BE2C (cell line): Measurements from ENCODE around the gene PHF12.

Experiments used
- DNase-seq: peaks from one replicate; pipeline ENCODE4 v3.0.0-alpha.2; 2020
- H3K27me3 ChIP-seq: fragments of 250-450 bp; sonication (Bioruptor Pico); 2 replicates; pipeline ENCODE4 v1.5.1; 2020; ENCODE audit warnings: mild to moderate bottlenecking
- H3K36me3 ChIP-seq: fragments of 250-450 bp; sonication (Bioruptor Pico); 2 replicates; pipeline ENCODE4 v1.5.1; 2020; ENCODE audit warnings: mild to moderate bottlenecking
- H3K4me1 ChIP-seq: fragments of 250-450 bp; sonication (Bioruptor Pico); 2 replicates; pipeline ENCODE4 v1.5.1; 2020
- H3K4me3 ChIP-seq: 2 replicates; pipeline ENCODE4 v1.5.1; 2011; ENCODE audit warnings: low read depth, low read length
- H3K9me3 ChIP-seq: fragments of 250-450 bp; sonication (Bioruptor Pico); 2 replicates; pipeline ENCODE4 v1.5.1; 2020
- TF ChIP-seq, protein P1 (sequence below): IDR thresholded peaks from 2 replicates; pipeline ENCODE4 v1.5.1; 2012; ENCODE audit warnings: mild to moderate bottlenecking, low read depth, low read length

The PHF12 gene

DNA sequence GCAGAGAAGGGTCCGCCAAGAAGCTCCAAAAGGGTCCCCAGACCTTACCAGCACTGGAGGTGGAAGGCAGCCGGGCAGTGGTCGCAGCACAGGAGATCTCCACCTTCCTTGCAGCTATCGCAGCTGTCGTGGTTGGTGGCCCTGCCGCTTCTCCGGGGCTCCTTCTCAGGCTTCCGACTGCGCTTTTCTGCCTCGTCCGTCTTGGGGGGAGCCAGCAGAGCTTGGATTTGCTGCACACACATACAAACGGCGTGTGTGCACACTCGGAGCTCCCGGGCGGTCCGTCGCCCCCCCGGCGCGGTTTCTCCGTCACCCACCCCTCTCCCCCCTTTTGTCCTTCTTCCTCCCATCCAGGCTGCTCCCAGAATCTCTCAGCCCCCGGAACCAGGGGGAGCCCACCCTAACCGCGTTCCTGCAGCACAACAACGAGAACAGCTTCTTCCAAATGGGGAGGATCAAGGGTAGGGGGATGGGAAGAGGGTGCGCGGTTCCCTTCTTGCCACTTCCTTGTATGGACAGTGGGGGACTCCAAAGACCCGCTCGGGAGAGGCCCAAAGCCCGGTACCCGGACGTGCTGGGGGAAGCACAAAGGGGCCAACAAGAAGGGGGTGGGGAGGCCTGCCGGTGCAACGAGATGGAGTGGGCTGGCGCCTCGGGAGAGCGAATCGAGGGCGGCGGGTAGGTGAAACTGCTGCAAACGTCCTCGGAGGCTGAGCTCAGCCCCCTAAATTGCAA is 1.1 kb downstream of the PHF12 start:
- TF ChIP-seq, protein P1, sequence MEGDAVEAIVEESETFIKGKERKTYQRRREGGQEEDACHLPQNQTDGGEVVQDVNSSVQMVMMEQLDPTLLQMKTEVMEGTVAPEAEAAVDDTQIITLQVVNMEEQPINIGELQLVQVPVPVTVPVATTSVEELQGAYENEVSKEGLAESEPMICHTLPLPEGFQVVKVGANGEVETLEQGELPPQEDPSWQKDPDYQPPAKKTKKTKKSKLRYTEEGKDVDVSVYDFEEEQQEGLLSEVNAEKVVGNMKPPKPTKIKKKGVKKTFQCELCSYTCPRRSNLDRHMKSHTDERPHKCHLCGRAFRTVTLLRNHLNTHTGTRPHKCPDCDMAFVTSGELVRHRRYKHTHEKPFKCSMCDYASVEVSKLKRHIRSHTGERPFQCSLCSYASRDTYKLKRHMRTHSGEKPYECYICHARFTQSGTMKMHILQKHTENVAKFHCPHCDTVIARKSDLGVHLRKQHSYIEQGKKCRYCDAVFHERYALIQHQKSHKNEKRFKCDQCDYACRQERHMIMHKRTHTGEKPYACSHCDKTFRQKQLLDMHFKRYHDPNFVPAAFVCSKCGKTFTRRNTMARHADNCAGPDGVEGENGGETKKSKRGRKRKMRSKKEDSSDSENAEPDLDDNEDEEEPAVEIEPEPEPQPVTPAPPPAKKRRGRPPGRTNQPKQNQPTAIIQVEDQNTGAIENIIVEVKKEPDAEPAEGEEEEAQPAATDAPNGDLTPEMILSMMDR: no peak

DNA sequence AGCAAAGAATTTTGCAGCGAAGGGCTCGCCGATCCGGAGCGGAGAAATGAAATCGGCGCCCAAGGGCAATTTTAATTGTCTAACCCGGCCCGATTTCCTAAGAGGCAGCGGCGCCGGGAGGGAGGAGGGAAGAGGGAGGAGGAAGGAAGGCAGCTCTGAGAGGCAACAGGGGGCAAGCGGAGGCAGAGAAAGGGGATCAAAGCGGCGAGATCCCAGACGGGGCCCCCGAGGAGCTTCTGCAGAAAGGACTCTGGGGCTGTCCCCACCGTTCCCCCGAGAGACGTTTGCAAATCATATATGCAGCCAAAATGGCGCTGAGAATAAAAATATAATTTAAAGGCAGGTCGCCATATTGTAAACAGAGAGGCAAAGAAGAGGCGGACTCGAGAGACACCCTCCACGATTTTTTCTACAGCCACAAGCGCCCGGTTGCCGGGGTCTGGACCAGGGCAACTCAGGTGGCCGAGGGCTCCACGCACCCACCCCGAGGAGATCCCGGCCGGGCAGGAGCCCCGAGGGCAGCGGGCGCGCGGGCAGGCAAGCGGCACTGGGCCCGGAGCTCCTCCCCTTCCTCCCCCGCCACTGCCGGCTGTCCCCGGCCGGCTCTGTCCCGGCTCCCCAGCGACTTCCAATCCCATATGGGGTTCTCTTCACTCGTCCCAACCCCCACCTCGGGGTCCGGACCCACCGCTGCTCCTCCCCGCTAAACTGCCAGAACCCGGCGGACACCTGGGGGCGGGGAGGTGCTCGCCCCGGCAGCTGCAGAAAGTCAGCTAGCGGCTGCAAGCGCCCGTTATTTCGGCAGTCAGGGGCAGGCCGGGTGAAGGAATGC is 1.9 kb downstream of the PHF12 start:
- DNase-seq: peak; percentile 49
- TF ChIP-seq, protein P1: no peak
- Histone ChIP-seq H3K4me1 (peaks cover 5% of the 10 kb centered on the region), H3K4me3 (peak overlapping the region; percentile 81), H3K36me3 (no peaks in the 10 kb centered on the region), H3K9me3 (no peaks in the 10 kb centered on the region), H3K27me3 (no peaks in the 10 kb centered on the region)

More for the DNA sequence above, 1.1 kb downstream of the PHF12 start:
- peak; percentile 44 for DNase-seq
- Histone ChIP-seq H3K4me3 (peak overlapping the region; percentile 81), H3K9me3 (no peaks in the 10 kb centered on the region), H3K4me1 (peaks cover 5% of the 10 kb centered on the region), H3K36me3 (no peaks in the 10 kb centered on the region), H3K27me3 (no peaks in the 10 kb centered on the region)

DNA sequence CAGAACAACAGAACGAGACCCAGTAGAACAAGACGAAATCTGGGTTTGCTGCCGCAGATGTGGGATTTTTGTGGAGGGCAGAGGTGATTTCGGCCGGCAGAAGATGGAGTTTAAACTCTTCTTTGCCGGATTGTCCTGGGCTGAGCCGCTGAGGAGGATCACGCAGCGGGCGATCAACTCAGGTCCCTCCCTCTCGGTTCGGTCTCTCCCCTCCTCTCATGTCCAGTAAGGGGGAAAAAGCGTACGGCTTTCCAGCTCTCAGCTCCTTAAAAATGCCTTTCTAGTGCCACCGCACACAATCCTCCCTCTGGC is 2.5 kb downstream of the PHF12 start:
- TF ChIP-seq, protein P1: no peak
- Histone ChIP-seq H3K4me3 (peak overlapping the region; percentile 81), H3K4me1 (peaks cover 5% of the 10 kb centered on the region), H3K36me3 (no peaks in the 10 kb centered on the region), H3K27me3 (no peaks in the 10 kb centered on the region), H3K9me3 (no peaks in the 10 kb centered on the region)
- no peak for DNase-seq

DNA sequence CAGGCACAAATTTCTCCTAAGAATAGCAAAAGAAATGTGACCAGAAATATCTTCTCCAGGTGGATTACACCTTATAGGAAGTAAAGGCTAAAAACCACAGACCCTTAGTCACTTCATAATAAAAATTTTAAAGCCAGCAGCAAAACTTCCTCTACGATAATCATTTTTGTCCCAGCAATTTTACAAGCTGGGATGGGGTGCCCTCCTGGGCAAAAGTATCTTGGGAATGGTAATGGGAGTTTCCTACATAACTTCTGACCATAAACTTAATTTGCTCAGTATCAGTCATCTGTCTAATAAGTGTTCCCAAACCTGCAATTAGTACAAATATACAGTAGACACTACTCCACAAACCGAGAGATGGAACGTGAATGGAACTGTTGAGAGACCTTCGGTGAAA is 3.0 kb downstream of the PHF12 start:
- peaks cover 4% of the 10 kb centered on the region for H3K36me3 ChIP-seq
- TF ChIP-seq, protein P1: no peak
- no peak for DNase-seq
- H3K4me1 ChIP-seq: peaks cover 5% of the 10 kb centered on the region
- no peaks in the 10 kb centered on the region for H3K27me3 ChIP-seq
- H3K9me3 ChIP-seq: no peaks in the 10 kb centered on the region
- H3K4me3 ChIP-seq: peak overlapping the region; percentile 81

DNA sequence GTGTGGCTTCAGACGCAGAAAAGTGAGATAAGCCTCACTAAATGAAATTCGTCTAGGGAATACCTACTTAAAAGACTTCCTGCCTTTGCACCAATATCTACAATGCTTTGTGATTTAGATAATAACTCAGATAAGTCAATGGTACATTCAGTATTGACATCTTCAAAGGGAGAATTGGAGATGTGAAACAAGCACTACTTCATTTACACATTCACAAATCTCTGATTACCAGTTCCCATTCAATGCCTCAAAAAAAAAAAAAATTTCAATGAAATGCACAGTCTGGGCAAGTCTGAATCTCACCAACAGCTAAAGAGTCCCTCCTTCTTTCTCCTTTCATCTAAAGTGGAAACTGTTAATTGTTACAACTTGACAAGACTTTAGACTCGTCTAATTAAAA is 3.7 kb downstream of the PHF12 start:
- Histone ChIP-seq H3K4me3 (no peak overlapping the region; the same call in 1 of the 2 replicates), H3K4me1 (peaks cover under 1% of the 10 kb centered on the region), H3K36me3 (peaks cover 9% of the 10 kb centered on the region), H3K27me3 (no peaks in the 10 kb centered on the region), H3K9me3 (no peaks in the 10 kb centered on the region)
- TF ChIP-seq, protein P1: no peak
- no peak for DNase-seq

DNA sequence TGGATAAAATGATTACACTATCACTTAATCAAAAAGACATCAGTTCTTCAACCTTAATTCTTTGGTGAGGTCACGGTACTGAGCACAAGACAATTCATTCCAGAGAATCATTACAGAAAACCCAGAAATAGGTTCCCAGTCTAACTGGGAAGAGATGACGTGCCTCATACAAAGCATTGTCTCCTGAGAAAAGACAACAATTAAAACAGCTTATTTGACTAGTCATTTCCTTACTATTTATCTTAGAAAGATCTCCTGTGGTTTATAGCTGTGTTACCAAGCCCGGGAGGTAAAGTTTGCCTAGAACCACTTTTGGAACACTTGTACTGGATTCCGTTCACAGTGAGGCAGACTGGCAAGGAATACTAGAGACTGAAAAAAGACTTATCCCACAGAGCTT is 5.1 kb downstream of the PHF12 start:
- Histone ChIP-seq H3K9me3 (no peaks in the 10 kb centered on the region), H3K27me3 (no peaks in the 10 kb centered on the region), H3K4me3 (no peak overlapping the region), H3K36me3 (peaks cover 9% of the 10 kb centered on the region), H3K4me1 (no peaks in the 10 kb centered on the region; the same call in 1 of the 2 replicates)
- TF ChIP-seq, protein P1: no peak
- no peak for DNase-seq
